Measurements from ENCODE around the gene ANKRD16.

GRCh38 chr10:5932345-5932744, 42.7 kb upstream of the ANKRD16 start:
- TF ChIP-seq POLR2AphosphoS5 (IDR thresholded peaks at IDR 0.05; ENCODE audit: low read depth, low read length) (no peak), POLR2A (IDR thresholded peaks at IDR 0.05; ENCODE audit: low read depth, low read length) (no peak)
